ENCODE data around the gene NFATC2IP. TPM values are rescaled to one million over a fixed set of nuclear protein-coding genes. Genes with fewer than 3 reads are reported as not detected.
"Not testable (repeated sequence)": the region's sequence is repeated elsewhere in the genome, so short reads cannot be mapped to it uniquely, and the experiment has no call there.

The NFATC2IP gene
- total and polyA plus RNA-seq, 2 of the 8 experiments (the other 6 are each of a cell fraction or from before 2014, with no cell fraction given), result 54.4 to 71.5 TPM

DNA sequence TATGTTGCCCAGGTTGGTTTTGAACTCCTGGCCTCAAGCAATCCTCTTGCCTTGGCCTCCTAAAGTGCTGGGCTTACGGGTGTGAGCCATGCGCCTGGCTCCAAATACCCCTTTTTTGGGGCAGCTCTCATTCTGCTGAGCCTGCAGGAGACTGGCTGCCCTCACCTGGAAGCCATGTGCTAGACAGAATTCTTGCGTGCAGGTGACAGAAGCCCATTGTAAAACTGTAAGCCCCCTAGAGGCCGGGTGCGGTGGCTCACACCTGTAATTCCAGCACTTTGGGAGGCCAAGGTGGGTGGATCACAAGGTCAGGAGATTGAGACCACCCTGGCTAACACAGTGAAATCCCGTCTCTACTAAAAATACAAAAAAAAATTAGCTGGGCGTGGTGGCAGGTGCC lies 29.6 kb downstream of the NFATC2IP start:
- H3K56ac ChIP-seq (replicated peaks; ENCODE audit: insufficient read length, low read depth, low read length); H2BK12ac ChIP-seq (ENCODE audit: low read depth, low read length); H3K27ac ChIP-seq (ENCODE audit: low read depth, low read length); H4K8ac ChIP-seq (ENCODE audit: extremely low read depth, insufficient read depth, low read length); H4K91ac ChIP-seq (replicated peaks; ENCODE audit: insufficient read length, low read length); H2AFZ ChIP-seq (ENCODE audit: low read length); H2BK15ac ChIP-seq (ENCODE audit: low read length); H3K4me3 ChIP-seq (ENCODE audit: extremely low read depth in 1 of 4, insufficient read depth in 2 of 4, low read depth in 3 of 4, low read length in 4 of 4); H3K4me2 ChIP-seq (ENCODE audit: insufficient read depth in 1 of 2, low read depth in 2 of 2, low read length in 2 of 2); H2BK20ac ChIP-seq (ENCODE audit: low read length); H3K79me2 ChIP-seq (ENCODE audit: control insufficient read depth in 1 of 2, insufficient read depth in 2 of 2, low read length in 2 of 2); H3K27me3 ChIP-seq (replicated peaks in 1 of 4; ENCODE audit: control insufficient read depth in 3 of 4, extremely low read depth in 1 of 4, insufficient read depth in 3 of 4, low read length in 3 of 4); H3K23me2 ChIP-seq (ENCODE audit: low read depth, low read length); H3K14ac ChIP-seq (ENCODE audit: insufficient read length); H3K23ac ChIP-seq (ENCODE audit: insufficient read length); H3K4me1 ChIP-seq (replicated peaks in 1 of 4; ENCODE audit: control insufficient read depth in 3 of 4, insufficient read depth in 4 of 4, low read length in 3 of 4); H4K20me1 ChIP-seq (replicated peaks in 1 of 2; ENCODE audit: control insufficient read depth in 1 of 2, insufficient read depth in 2 of 2, low read length in 2 of 2); DNase-seq (ENCODE audit: low read depth in 1 of 2, low spot score in 2 of 2); FAIRE-seq; H2BK120ac ChIP-seq (replicated peaks; ENCODE audit: low read depth, low read length); H3K9me3 ChIP-seq (ENCODE audit: insufficient read depth in 2 of 2, low read depth in 1 of 2, low read length in 1 of 2); H4K5ac ChIP-seq (ENCODE audit: insufficient read length, low read depth, low read length); H2BK5ac ChIP-seq (ENCODE audit: low read depth, low read length); H3K4ac ChIP-seq (replicated peaks; ENCODE audit: insufficient read length, low read depth, low read length); H3K18ac ChIP-seq (ENCODE audit: extremely low read depth, low read length); H3K9ac ChIP-seq (replicated peaks in 1 of 4; ENCODE audit: extremely low read depth in 1 of 4, low read depth in 3 of 4, low read length in 3 of 4); H2AK5ac ChIP-seq (ENCODE audit: low read depth, low read length); H3K79me1 ChIP-seq (ENCODE audit: low read depth, low read length): not testable (repeated sequence)
- peaks cover 0 to 16% (median 5%) of the 10 kb centered on the region in 4 experiments; a peak in 4 of 8 replicates for H3K36me3 ChIP-seq (ENCODE audit: control insufficient read depth in 2 of 4, insufficient read depth in 4 of 4, low read length in 3 of 4)
- 84% methylated on average over 7 of the region's 7 CpGs; no CpG with 5 or more reads in 1 of the 2 experiments for WGBS, 2 experiments (ENCODE audit: extremely low coverage in 1 of 2, insufficient coverage in 1 of 2, insufficient read length in 1 of 2, insufficient replicate concordance in 2 of 2, low coverage in 1 of 2, low lambda C conversion rate in 2 of 2, missing lambda C conversion rate in 1 of 2)
- CTCF ChIA-PET (ENCODE audit: partially characterized antibody), result interaction anchor here (0.7 to 4.6 kb wide), 20 partner anchors 9 to 129 kb away, joined by 3 to 18 read pairs (median 4); no protein-coding TSS in a partner anchor
- TF ChIP-seq, protein P1, sequence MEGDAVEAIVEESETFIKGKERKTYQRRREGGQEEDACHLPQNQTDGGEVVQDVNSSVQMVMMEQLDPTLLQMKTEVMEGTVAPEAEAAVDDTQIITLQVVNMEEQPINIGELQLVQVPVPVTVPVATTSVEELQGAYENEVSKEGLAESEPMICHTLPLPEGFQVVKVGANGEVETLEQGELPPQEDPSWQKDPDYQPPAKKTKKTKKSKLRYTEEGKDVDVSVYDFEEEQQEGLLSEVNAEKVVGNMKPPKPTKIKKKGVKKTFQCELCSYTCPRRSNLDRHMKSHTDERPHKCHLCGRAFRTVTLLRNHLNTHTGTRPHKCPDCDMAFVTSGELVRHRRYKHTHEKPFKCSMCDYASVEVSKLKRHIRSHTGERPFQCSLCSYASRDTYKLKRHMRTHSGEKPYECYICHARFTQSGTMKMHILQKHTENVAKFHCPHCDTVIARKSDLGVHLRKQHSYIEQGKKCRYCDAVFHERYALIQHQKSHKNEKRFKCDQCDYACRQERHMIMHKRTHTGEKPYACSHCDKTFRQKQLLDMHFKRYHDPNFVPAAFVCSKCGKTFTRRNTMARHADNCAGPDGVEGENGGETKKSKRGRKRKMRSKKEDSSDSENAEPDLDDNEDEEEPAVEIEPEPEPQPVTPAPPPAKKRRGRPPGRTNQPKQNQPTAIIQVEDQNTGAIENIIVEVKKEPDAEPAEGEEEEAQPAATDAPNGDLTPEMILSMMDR (IDR thresholded peaks at IDR 0.05; ENCODE audit: control extremely low read depth in 1 of 3, insufficient read depth in 1 of 3, low read depth in 1 of 3, low read length in 3 of 3), result peak; percentile 19 to 27 (median 24); a peak in 3 of 4 replicates
- TF ChIP-seq, protein P2, sequence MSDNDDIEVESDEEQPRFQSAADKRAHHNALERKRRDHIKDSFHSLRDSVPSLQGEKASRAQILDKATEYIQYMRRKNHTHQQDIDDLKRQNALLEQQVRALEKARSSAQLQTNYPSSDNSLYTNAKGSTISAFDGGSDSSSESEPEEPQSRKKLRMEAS (IDR thresholded peaks at IDR 0.05), result 0 out of 2 replicates have a peak, but pooled peaks have one; percentile 17
- POLR2A ChIA-PET (ENCODE audit: partially characterized antibody), result interaction anchor here (1.1 to 1.9 kb wide), 2 partner anchors 10 to 18 kb away, joined by 3 to 4 read pairs; no protein-coding TSS in a partner anchor

Measured in H1 (cell line).